OCI-M1 (cell line): ENCODE measurements around the gene TUBA1B.

Experiments used
- DNase-seq: peaks from one replicate; lab custom pipeline; 2025; lab: John Stamatoyannopoulos, UW

TUBA1B gene

DNA sequence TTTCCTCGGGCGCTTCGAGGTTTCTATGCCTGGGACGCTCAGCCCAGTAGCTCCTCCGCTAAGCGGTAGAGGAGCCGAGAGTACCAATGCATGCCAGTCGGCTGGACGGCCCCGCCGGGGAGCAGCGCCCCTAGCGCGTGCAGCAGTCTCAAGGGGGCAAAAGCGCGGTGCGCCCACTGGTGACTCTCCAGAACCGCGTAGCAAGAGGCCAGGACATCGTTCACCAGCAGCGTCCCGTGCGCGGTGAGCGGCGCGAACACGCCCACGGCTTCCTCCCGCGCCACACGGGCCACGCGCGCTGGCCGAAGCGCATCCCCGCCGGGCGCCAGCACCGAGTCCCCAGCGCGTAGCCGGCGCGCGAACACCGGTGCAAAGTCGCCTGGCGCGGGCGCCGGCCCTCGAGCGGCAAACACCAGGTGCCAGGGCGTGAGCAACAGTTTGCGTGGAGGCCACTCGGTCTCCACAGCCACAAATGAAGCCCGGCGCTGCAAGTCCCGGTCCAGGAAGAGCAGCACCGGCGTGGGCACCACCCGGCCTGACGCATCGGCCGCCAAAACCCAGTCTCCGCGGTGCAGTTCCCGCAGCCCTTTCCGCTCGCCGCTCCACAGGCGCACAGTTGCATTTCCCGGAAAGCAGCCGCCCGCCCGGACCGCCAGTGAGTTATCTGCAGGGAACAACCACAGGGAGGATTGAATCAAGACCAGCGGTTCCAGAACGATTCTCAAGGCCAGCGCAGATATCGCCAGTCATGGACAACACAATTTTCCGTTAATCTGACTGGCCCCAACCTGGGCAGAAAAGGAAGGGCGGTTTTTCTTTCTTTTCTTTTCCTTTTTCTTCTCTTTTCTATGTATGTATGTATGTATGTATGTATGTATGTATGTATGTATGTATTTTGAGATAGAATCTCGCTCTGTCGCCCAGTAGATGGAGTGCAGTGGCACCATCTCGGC is 41.1 kb downstream of the TUBA1B start:
- peak; percentile 94 for DNase-seq

DNA sequence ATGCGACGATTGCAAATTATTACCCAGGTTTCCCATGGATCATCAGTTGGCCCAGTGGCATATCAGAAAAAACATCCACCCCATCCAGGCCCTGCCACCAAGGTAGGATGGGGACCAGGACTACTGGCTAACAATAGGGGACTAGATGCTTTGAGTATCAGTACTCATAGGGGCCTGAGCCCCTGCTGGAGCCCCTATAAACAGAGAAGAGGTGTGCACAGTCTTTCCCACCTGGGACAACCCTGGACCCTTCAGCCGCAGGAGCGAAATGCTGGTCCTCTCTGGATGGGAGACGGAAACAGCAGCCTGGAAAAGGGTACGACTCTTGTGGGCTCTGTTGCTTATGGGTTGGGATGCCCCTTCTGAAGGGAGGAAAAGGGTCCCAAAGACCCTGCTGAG is 42.3 kb downstream of the TUBA1B start:
- no peak for DNase-seq

- DNase-seq = peak; percentile 92
These were observed 42.9 kb downstream of the TUBA1B start for GRCh38 chr12:49088150-49088931.

DNA sequence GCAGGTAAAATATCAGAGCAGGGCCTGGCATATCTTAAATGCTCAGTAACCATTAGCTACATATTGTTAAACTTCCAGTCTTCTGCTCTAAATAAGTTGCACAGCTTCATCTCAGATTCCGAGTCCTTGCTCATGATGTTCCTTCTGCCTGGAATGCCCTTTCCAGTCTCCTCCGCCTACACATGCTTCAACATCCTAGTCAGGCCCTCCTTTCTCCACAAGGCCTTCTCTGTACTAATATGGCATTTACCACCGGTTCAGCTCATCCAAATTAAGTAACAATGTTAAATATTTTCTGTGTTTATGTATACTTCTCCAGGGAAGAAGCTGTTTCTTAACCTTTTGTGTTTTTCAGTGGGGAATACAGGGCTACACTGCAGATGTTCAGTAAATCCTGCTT is 45.1 kb downstream of the TUBA1B start:
- DNase-seq = no peak

- no peak for DNase-seq
These were observed 46.8 kb downstream of the TUBA1B start for GRCh38 chr12:49084438-49084837.

DNA sequence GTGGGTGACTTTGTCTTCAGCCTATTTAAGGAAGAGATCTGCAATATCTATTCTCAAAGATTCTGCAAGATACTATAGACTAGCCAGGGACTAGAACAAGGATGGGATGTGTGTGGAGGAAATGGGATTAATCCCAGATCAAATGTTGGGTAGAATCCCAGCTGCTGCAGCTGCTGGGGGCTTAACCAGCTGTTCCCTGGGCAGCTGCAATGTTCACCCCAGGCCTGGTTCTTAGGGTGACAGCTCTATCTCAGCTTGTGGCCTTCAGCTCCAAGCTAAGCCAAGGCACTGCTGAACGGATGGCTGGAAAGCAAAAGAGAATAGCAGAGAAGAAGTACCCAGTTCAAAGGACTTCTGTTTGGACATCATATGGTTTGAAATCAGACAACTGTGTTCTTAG is 51.4 kb downstream of the TUBA1B start:
- DNase-seq = no peak
